ENCODE measurements around the gene ARHGAP31. TPM values are rescaled to one million over a fixed set of nuclear protein-coding genes. Genes with fewer than 3 reads are reported as not detected.
A peak's percentile ranks its signal among the peaks of the same experiment; 100 is the strongest.

ARHGAP31 gene
- total RNA-seq, 1 donor from 2014 or later: 23.7 TPM

GRCh38 chr3:119456469-119456868, 162.3 kb downstream of the ARHGAP31 start:
- H3K27ac Mint-ChIP-seq: no peak overlapping the region
- H3K4me3 Mint-ChIP-seq: no peak overlapping the region
- peaks cover 80% of the 10 kb centered on the region for H3K36me3 Mint-ChIP-seq (ENCODE audit: low read depth)
- H3K27me3 Mint-ChIP-seq: no peaks in the 10 kb centered on the region
- intact Hi-C loops (cut with micrococcal nuclease): no loop called here
- no peak for DNase-seq
- ChIA-PET POLR2A (interaction anchor here (0.7 to 0.9 kb wide), 2 partner anchors 10 to 67 kb away, joined by 4 to 7 read pairs; no protein-coding TSS in a partner anchor), CTCF (no interaction called here)
- H3K9me3 Mint-ChIP-seq: no peaks in the 10 kb centered on the region
- peaks cover 4% of the 10 kb centered on the region for H3K4me1 Mint-ChIP-seq
- no peak for ATAC-seq (ENCODE audit: low read depth)
- TF ChIP-seq CTCF (IDR thresholded peaks at IDR 0.05): no peak

GRCh38 chr3:119457246-119457645, 163.1 kb downstream of the ARHGAP31 start:
- Mint-ChIP-seq H3K4me1 (peaks cover 10% of the 10 kb centered on the region), H3K27ac (no peak overlapping the region), H3K27me3 (no peaks in the 10 kb centered on the region), H3K4me3 (no peak overlapping the region), H3K9me3 (no peaks in the 10 kb centered on the region), H3K36me3 (ENCODE audit: low read depth) (peaks cover 79% of the 10 kb centered on the region)
- no peak for DNase-seq
- intact Hi-C loops (cut with micrococcal nuclease): no loop called here
- no peak for ATAC-seq (ENCODE audit: low read depth)
- ChIA-PET CTCF (no interaction called here), POLR2A (interaction anchor here (0.7 kb wide), 2 partner anchors 66 to 175 kb away, joined by 3 to 4 read pairs; no protein-coding TSS in a partner anchor)
- TF ChIP-seq CTCF (IDR thresholded peaks at IDR 0.05): no peak

GRCh38 chr3:119463171-119464169, 169.3 kb downstream of the ARHGAP31 start, which contains the start of gene TMEM39A:
Gene TMEM39A, minus strand, starts transcription at chr3:119463615. Its CDS starts 1,541 bp downstream, at chr3:119462074.
- Mint-ChIP-seq H3K9me3 (no peaks in the 10 kb centered on the region), H3K27ac (peak within 1 kb of the TSS; percentile 97), H3K4me1 (peaks cover 34% of the 10 kb centered on the region), H3K36me3 (ENCODE audit: low read depth) (peaks cover 42% of the 10 kb centered on the region), H3K27me3 (no peaks in the 10 kb centered on the region), H3K4me3 (peak within 1 kb of the TSS; percentile 98)
- peak; percentile 99 for DNase-seq
- intact Hi-C loops (cut with micrococcal nuclease): loop anchor here (1.0 to 2.0 kb wide), 11 partner anchors 35 to 886 kb away; partner anchors contain the start of genes CD80, CFAP91, COX17 and GSK3B
- ATAC-seq (ENCODE audit: low read depth): peak; percentile 88
- POLR2A ChIA-PET: interaction anchor here (0.5 to 8.7 kb wide), 29 partner anchors 9 to 631 kb away, joined by 3 to 102 read pairs (median 6); partner anchors contain the start of genes ADPRH, ARHGAP31, B4GALT4 and COX17
- CTCF ChIA-PET: interaction anchor here (0.6 to 1.6 kb wide), 4 partner anchors 96 to 222 kb away, joined by 3 to 8 read pairs (median 4); partner anchors contain the start of gene CD80
- TF ChIP-seq CTCF (IDR thresholded peaks at IDR 0.05): no peak

GRCh38 chr3:119468041-119468440, 173.9 kb downstream of the ARHGAP31 start:
- H3K4me3 Mint-ChIP-seq: peak overlapping the region; percentile 93
- ChIA-PET POLR2A (interaction anchor here (0.6 to 8.7 kb wide), 8 partner anchors 8 to 629 kb away, joined by 3 to 102 read pairs (median 5); partner anchors contain the start of genes CFAP91, GSK3B and TIMMDC1), CTCF (interaction anchor here (0.6 kb wide), 1 partner anchor 119 kb away, joined by 4 read pairs; no protein-coding TSS in a partner anchor)
- no peaks in the 10 kb centered on the region for H3K9me3 Mint-ChIP-seq
- no peaks in the 10 kb centered on the region for H3K27me3 Mint-ChIP-seq
- H3K36me3 Mint-ChIP-seq (ENCODE audit: low read depth): peaks cover 28% of the 10 kb centered on the region
- no peak for TF ChIP-seq CTCF (IDR thresholded peaks at IDR 0.05)
- peak overlapping the region; percentile 90 for H3K27ac Mint-ChIP-seq
- DNase-seq: no peak
- intact Hi-C loops (cut with micrococcal nuclease): loop anchor here (1.0 to 2.0 kb wide), 4 partner anchors 170 to 1275 kb away; partner anchors contain the start of genes ARHGAP31, GSK3B, GTF2E1 and RABL3
- no peak for ATAC-seq (ENCODE audit: low read depth)
- peaks cover 42% of the 10 kb centered on the region for H3K4me1 Mint-ChIP-seq
